Right atrium auricular region (tissue), 2 donors: Measurements from ENCODE around the gene PERM1. TPM values are rescaled to one million over a fixed set of nuclear protein-coding genes. Genes with fewer than 3 reads are reported as not detected.
"Not testable (repeated sequence)": the region's sequence is repeated elsewhere in the genome, so short reads cannot be mapped to it uniquely, and the experiment has no call there.

Experiments
- DNase-seq: peaks from one replicate; pipeline ENCODE4 v3.0.0-alpha.2; 2019; ENCODE audit warnings: low spot score
- H3K27ac ChIP-seq, 2 donors: fragments of 200-600 bp; sonication (generic); 1 replicate in 1 of 2; 2 replicates in 1 of 2; pipeline ENCODE4 v1.5.1; 2016 to 2019
- H3K27me3 ChIP-seq, 2 donors: fragments of 200-600 bp; sonication (generic); one replicate each; pipeline versions ENCODE4 v1.5.1 to v1.6.0; 2017 to 2019
- H3K36me3 ChIP-seq: fragments of 200-600 bp; sonication (generic); one replicate; pipeline ENCODE4 v1.5.1; 2016
- H3K4me1 ChIP-seq, 2 donors: fragments of 200-600 bp; sonication (generic); one replicate each; pipeline versions ENCODE4 v1.5.1 to v1.6.0; 2017 to 2019
- H3K4me3 ChIP-seq, 2 donors: fragments of 200-600 bp; sonication (generic); 1 replicate in 1 of 2; 2 replicates in 1 of 2; pipeline ENCODE4 v1.5.1; 2017 to 2019; ENCODE audit warnings: mild to moderate bottlenecking in 1 of 2, moderate library complexity in 1 of 2
- H3K9me3 ChIP-seq, 2 donors: fragments of 200-600 bp; sonication (generic); one replicate each; pipeline ENCODE4 v1.5.1; 2019
- total RNA-seq, 2 donors: library from RNA; depleted of rRNA; stranded (reverse); fragments of >200 nt; gene quantifications; one replicate each; pipeline ENCODE4 v1.1.0, GENCODE V29; 2016
- TF ChIP-seq, protein P1 (sequence below), 2 donors: fragments of 200-600 bp; sonication (generic); IDR thresholded peaks; one replicate each; pipeline ENCODE4 v1.5.1; 2019; ENCODE audit warnings: antibody characterized with exemption in 2 of 2

PERM1 gene
- total RNA-seq, 2 donors from 2014 or later = 22.0 to 61.8 TPM

- no peaks in the 10 kb centered on the region for H3K9me3 ChIP-seq
- no peaks in the 10 kb centered on the region for H3K36me3 ChIP-seq
- TF ChIP-seq, protein P1, sequence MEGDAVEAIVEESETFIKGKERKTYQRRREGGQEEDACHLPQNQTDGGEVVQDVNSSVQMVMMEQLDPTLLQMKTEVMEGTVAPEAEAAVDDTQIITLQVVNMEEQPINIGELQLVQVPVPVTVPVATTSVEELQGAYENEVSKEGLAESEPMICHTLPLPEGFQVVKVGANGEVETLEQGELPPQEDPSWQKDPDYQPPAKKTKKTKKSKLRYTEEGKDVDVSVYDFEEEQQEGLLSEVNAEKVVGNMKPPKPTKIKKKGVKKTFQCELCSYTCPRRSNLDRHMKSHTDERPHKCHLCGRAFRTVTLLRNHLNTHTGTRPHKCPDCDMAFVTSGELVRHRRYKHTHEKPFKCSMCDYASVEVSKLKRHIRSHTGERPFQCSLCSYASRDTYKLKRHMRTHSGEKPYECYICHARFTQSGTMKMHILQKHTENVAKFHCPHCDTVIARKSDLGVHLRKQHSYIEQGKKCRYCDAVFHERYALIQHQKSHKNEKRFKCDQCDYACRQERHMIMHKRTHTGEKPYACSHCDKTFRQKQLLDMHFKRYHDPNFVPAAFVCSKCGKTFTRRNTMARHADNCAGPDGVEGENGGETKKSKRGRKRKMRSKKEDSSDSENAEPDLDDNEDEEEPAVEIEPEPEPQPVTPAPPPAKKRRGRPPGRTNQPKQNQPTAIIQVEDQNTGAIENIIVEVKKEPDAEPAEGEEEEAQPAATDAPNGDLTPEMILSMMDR (IDR thresholded peaks at IDR 0.05) = no peak
- no peaks in the 10 kb centered on the region for H3K27me3 ChIP-seq
- peak overlapping the region; percentile 99 for H3K27ac ChIP-seq
- H3K4me3 ChIP-seq = peak overlapping the region; percentile 80 to 81
- H3K4me1 ChIP-seq = peaks cover 0 to 41% of the 10 kb centered on the region in 2 donors
- no peak for DNase-seq
These were observed 16.3 kb upstream of the PERM1 start for GRCh38 chr1:997993-998744.

- no peaks in the 10 kb centered on the region for H3K27me3 ChIP-seq
- DNase-seq = no peak
- peak overlapping the region; percentile 99 for H3K27ac ChIP-seq
- no peaks in the 10 kb centered on the region for H3K36me3 ChIP-seq
- H3K4me1 ChIP-seq = peaks cover 0 to 41% of the 10 kb centered on the region in 2 donors
- TF ChIP-seq, protein P1 (IDR thresholded peaks at IDR 0.05) = no peak
- no peaks in the 10 kb centered on the region for H3K9me3 ChIP-seq
- H3K4me3 ChIP-seq = peak overlapping the region in 1 of 2 donors; percentile 80
These were observed 15.8 kb upstream of the PERM1 start for GRCh38 chr1:997713-997992.

- peaks cover 0 to 4% of the 10 kb centered on the region in 2 donors for H3K9me3 ChIP-seq
- no peaks in the 10 kb centered on the region for H3K36me3 ChIP-seq
- H3K4me1 ChIP-seq = peaks cover 0 to 40% of the 10 kb centered on the region in 2 donors
- TF ChIP-seq, protein P1 (IDR thresholded peaks at IDR 0.05) = no peak
- H3K4me3 ChIP-seq = no peak overlapping the region
- DNase-seq = no peak
- peak overlapping the region in 1 of 2 donors; percentile 99 for H3K27ac ChIP-seq
- no peaks in the 10 kb centered on the region for H3K27me3 ChIP-seq
These were observed 15.2 kb upstream of the PERM1 start for GRCh38 chr1:996851-997712.

- Histone ChIP-seq H3K4me1 (peaks cover 0 to 29% of the 10 kb centered on the region in 2 donors), H3K4me3 (no peak overlapping the region), H3K27ac (no peak overlapping the region), H3K9me3 (peaks cover 0 to 11% of the 10 kb centered on the region in 2 donors), H3K36me3 (no peaks in the 10 kb centered on the region), H3K27me3 (no peaks in the 10 kb centered on the region)
- no peak for DNase-seq
- TF ChIP-seq, protein P1 (IDR thresholded peaks at IDR 0.05) = no peak
These were observed 14.1 kb upstream of the PERM1 start for GRCh38 chr1:995665-996633.

GRCh38 chr1:994546-994945 lies 12.7 kb upstream of the PERM1 start:
- not testable (repeated sequence) for DNase-seq, H3K27ac ChIP-seq, H3K36me3 ChIP-seq, H3K27me3 ChIP-seq, H3K4me3 ChIP-seq
- Histone ChIP-seq H3K9me3 (peaks cover 0 to 11% of the 10 kb centered on the region in 2 donors), H3K4me1 (peaks cover 0 to 20% of the 10 kb centered on the region in 2 donors)
